Measurements from ENCODE around the gene SYCN. TPM values are rescaled to one million over a fixed set of nuclear protein-coding genes. Genes with fewer than 3 reads are reported as not detected.

SYCN gene
- total RNA-seq, 8 experiments from 2014 or later, result not detected

Other genes starting within 250 kb of the SYCN start
- gene FBXO17, start 228.5 kb downstream of the SYCN start, total RNA-seq, result 10 to 100 TPM in 3 of 8 experiments, 1 to 10 TPM in 5; 3.8 to 36.7 (median 7.7) TPM
- 1 to 10 TPM in 6 of 8 experiments, under 1 TPM in 2; 0.67 to 5.4 (median 3.3) TPM for gene FBXO27, start 171.7 kb downstream of the SYCN start, total RNA-seq
- under 1 TPM in 5 of 8 experiments, not detected in 3; 0.07 to 0.42 (median 0.15) TPM for gene ACP7, start 119.9 kb downstream of the SYCN start, total RNA-seq
- gene PAK4, start 78.5 kb downstream of the SYCN start, total RNA-seq, result 10 to 100 TPM in 5 of 8 experiments, 1 to 10 TPM in 3; 6.5 to 42.8 (median 11.9) TPM
- under 1 TPM in 6 of 8 experiments, not detected in 2; 0.13 to 0.94 (median 0.24) TPM for gene NCCRP1, start 7.3 kb downstream of the SYCN start, total RNA-seq
- not detected for gene IFNL3, start 40.7 kb upstream of the SYCN start, total RNA-seq
- gene IFNL4, start 44.6 kb upstream of the SYCN start, total RNA-seq, result under 1 TPM in 3 of 8 experiments, not detected in 5; 0.14 to 0.19 (median 0.17) TPM
- gene IFNL2, start 64.1 kb upstream of the SYCN start, total RNA-seq, result not detected
- gene IFNL1, start 92.1 kb upstream of the SYCN start, total RNA-seq, result not detected
- 1 to 10 TPM in 7 of 8 experiments, under 1 TPM in 1; 0.41 to 6.6 (median 2.9) TPM for gene LRFN1, start 116.6 kb upstream of the SYCN start, total RNA-seq
- gene GMFG, start 131.8 kb upstream of the SYCN start, total RNA-seq, result 1 to 10 TPM in 3 of 8 experiments, under 1 TPM in 3, not detected in 2; 0.55 to 1.5 (median 1.1) TPM
- 100 to 1,000 TPM in 2 of 8 experiments, 10 to 100 TPM in 6; 24.1 to 124 (median 64.9) TPM for gene SAMD4B, start 138.2 kb upstream of the SYCN start, total RNA-seq
- gene PAF1, start 186.8 kb upstream of the SYCN start, total RNA-seq, result 10 to 100 TPM; 23.7 to 59.7 (median 37.0) TPM
- 10 to 100 TPM; 19.9 to 45.6 (median 26.2) TPM for gene MED29, start 187.1 kb upstream of the SYCN start, total RNA-seq
- gene ZFP36, start 202.6 kb upstream of the SYCN start, total RNA-seq, result 10 to 100 TPM in 3 of 8 experiments, 1 to 10 TPM in 4, under 1 TPM in 1; 0.96 to 30.4 (median 6.6) TPM
- gene PLEKHG2, start 208.4 kb upstream of the SYCN start, total RNA-seq, result 10 to 100 TPM in 6 of 8 experiments, 1 to 10 TPM in 2; 1.1 to 50.6 (median 13.2) TPM
- gene RPS16, start 231.7 kb upstream of the SYCN start, total RNA-seq, result 1,000 to 10,000 TPM in 7 of 8 experiments, 100 to 1,000 TPM in 1; 781 to 3,131 (median 1,617) TPM
- 100 to 1,000 TPM in 1 of 8 experiments, 10 to 100 TPM in 7; 52.4 to 129 (median 76.3) TPM for gene SUPT5H, start 241.3 kb upstream of the SYCN start, total RNA-seq